HG03066 (cell line): ENCODE results near the gene KCNH3.
"Not testable (repeated sequence)": the region's sequence is repeated elsewhere in the genome, so short reads cannot be mapped to it uniquely, and the experiment has no call there.

Experiments used
- ATAC-seq: cut with Tn5 transposase; IDR thresholded peaks from one replicate; pipeline ENCODE4 v1.9.1; 2021; ENCODE audit warnings: low read depth; ENCODE audit not compliant: unreplicated experiment

KCNH3 gene

DNA sequence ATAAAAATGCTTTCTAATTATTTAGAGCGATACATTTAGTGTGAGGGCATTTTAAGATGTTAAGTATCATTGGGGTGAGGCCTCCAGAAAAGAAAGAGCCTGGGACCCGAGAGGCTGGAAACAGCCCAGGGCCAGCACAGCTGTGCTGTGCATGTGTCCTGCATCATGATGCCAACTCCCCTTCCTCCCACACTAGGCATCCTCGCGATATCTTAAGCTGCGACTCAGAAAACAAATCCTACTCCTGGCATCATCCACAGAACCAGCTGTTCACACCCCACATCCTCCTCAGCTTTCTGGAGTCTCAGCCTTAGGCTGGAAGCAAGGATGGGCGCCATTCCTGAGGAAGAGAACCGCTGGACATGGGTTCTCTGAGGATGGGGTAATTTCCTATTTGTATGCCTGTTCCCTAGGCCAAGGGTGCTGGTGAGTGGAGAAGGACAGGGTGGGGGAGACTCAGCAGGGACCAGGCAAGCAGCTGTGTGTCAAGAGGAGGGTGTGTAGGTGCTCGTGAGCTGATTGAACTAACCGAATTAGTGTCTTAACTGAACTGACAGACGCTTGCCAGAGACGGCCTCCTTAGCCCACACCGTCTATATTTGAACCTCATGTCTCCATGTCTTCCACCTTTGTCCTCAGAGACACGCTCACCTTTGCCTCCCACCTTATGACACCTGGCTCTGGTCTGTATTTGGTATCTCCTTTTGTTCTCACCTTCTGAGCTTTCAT lies 44.7 kb downstream of the KCNH3 start:
- ATAC-seq, result no peak

DNA sequence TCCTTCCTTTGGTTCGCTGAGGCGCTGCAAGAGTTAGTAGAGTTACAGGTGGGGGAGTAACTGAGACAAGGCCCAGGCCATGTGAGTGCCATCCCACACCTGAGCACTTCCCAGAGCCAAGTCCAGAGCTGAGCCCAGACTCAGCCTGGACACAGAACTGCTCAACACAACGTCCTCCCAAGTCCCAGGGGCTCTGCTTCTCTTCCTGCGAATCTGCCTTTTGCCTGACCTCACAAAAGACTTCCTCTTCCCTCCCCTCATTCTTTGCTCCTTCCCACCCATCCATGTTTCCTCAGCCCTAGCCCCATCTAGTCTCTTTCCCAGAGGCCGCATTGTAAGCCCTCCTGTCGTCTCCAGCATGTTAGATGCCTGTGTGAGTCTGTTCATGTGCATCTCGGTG lies 45.8 kb downstream of the KCNH3 start:
- ATAC-seq, result no peak

DNA sequence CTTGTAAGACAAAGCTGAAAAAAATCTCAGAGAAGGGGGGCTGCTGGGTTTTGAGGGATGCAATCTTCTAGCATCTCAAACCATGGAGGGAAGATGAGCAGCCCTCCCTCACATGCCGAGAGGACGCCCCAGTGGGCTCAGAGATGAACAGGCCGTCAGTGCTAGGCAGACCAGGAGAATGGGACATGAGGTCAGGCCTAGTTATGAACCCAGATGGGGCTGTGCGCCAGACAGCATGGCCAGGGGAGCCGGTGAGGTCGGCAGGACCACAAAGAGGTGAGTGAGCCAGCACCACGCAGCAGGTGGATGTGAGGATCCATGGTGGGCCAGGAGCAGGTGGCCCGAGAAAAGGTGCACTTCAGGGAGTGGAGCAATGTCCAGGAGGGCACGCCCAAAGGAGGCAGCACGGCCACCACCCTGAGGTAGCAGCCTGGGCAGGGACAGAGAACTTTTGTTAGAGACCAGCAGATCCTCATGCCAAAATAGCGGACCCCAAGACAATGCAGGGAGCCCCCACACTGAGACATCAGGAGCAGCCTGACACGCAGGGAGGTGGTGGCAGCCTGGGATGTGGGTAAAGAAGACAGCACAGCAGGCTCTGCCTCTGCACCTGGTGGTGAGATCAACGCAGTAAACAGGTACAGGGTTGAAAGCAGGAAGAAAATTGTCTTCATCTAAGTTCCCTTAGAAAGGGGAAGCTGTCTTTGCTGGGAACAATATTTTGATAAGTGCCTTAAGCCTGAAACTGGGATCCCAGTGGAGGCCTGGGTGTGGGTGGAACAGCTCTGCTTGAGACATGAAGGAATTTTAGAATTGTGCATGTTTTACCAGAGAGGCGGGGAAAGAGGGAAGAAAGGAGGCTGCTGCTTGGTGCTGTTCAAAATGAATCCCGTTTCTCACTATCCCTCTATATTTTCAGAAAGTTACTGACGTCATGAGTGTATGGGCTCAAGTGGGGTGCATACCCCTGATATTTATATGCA lies 46.9 kb downstream of the KCNH3 start:
- ATAC-seq, result no peak

DNA sequence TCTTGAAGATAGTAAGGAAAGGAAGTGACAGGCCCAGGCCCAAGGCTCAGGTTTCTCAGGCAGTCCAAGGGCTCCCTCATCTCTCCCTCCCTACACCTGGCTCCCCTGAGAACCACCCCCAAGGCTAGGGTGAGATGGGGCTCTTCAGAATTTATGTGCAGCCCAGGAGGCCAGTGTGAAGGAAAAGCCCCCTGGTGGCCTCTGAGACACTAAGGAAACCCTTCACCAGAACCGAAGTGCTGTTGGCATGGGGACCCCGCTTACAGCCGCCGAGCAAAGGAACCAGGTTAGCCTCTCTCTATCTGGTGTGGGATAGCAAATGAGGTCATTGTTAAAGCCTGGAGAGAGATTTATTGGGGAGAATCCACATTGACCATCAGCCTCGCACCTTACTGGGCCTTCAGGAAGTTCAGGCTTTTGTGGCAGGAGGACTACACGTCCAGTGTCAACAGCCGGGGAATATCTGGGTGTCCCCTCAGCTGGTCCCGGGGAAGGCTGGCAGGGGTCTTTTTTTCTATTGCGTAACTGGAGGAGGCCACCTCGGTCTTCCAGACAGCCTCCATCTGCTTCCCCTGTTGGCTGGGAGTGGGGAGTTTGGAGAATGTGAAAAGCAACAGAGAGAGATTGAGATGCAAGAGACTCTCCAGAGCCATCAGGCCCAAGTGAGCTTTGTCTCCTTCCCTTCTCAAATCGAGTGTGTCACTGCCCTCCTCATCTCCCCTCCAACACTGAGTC lies 48.5 kb downstream of the KCNH3 start:
- no peak for ATAC-seq

DNA sequence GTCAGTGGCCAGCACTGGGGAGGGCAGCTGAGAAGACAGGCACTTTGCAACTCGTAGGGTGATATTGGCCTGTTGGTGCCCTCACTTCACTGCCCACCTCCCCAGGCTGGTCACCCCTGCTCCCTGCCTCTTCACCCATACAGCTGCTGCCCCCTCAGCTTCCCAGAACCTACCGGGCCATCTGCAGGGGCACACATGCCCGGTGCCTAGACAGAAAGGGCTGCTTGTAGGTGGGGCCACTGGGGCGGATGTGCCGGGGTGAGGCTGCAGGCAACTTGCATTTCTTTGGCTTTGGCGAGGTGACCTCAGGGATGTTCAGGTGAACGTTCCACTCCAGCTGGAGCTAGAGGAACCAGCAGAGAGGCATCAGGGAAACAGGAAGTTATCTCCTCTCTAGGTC lies 49.5 kb downstream of the KCNH3 start:
- ATAC-seq, result no peak

DNA sequence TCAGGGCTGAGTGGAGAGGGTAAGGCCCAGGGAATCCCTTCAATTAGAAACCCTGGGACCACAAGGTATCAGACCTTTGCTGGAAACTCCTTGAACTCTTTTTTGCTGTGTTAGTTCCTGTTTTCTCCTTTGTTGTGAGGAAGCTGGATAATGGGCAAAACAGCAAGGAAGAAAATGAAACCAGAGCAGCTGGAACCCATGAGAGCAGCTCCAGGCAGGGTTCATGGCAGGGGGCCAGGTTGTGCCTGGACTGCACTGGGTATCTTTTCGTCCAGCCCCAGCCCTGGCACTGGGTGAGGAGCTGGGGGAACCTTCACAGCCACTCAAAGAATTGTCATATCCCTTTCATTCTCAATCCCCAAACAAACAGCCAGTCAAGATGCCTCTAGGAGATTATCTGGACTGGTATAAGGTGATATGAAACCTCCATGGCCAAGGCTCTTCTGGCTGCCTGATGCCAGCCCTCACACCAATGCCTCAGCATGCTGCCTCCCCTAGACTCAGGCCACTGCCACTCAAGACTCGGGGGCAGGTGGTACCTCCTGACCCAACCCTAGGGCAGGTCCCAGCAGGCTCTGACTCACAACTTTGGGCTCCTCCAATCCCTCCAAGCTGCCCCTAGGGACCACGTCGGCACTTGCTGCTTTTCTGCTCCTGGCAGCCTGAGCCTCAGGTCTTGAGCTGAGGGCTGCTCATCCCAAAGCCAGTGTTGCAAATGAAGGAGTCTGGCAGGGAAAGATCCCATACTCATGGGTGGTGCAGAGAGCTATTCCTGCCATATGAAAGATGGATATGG lies 50.1 kb downstream of the KCNH3 start:
- no peak for ATAC-seq

DNA sequence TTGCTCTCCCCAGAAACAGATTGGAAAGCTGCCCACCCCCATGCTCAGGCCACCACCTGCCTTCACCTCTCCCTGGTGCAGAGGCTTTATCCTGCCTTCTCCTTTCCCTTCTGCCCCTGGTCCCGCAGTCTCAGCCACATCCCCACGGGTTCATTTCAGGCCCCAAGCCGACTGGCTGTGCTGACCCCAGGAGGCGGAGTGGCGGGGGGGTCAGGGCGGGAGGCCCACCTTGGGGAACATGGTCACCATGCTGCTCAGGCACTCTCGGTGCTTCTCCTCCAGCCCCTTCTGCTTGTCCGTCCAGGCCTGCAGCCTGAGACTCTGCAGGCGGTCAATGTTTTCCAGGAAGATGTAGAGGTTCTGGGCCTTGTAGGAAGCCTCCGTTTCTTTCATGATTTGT lies 59.7 kb downstream of the KCNH3 start:
- no peak for ATAC-seq

DNA sequence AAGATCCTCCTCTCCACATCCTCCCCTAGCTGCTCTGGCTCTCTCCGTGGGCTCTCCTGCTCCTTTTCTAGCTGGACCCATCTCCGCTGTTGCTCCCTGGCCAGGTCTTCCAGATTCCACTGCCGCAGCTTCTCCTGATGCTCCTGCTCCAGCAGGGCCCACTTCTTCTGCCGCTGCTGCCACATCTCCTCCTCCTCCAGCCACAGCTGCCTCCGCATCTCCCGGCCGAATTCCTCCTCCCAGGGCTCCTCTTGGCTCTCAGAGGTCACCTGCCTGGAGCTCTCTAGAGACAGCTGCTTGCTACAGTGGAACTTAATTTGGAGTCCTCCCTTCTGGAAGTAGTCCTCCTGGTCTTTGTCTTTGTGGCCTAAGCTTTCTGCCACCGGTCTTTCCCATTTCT lies 61.1 kb downstream of the KCNH3 start:
- ATAC-seq, result no peak

DNA sequence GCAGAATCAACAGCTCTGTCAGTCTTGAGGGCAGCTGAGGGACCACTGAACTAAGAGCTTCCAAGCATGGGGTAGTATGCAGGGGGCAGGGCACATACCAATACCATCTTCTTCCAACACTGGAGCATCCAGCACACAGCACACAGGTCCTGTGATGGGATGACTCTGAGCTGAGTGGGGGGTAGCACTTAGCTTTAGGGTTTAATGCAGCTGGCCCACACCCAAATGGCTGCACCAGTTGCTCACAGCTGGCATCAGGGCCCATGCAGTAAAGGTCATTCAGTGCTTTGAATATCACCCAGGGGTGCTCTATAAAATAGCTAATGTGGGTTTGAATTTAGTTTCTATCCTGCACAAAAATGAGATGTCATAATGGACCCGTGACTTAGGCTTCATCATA lies 64.9 kb downstream of the KCNH3 start:
- ATAC-seq, result no peak

DNA sequence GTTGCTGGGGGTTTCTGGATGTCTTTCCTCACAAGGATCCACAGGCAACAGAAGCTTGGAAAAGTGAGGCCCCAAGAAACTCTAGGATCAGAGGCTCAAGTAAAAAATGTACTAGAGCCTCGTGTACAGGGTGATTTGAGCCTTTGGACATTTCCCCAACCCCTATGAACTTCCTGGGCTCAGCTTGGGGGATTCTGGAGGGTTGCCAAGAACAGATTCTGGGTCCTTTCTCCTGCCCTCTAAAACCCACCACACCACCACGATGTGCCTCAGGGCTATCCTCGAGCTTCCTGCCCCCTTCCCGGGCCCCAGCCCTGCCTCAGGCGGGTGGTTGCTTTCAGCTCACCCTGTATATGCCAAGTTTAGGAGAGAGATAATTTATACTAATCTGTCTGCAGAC lies 66.0 kb downstream of the KCNH3 start:
- no peak for ATAC-seq

DNA sequence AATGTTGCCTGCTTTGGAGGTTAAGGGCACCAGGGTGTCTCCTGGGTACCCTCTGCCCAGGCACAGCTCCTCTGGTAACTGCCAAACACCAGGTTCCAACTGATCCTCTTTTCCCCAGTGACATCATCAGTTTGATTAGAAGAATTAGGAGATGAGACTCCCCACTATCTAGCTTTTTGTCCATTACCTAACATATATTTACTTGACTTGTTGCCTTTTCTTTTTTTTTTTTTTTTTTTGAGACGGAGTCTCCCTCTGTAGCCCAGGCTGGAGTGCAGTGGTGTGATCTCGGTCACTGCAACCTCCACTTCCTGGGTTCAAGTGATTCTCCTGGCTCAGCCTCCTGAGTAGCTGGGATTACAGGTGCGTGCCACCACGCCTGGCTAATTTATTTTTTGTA lies 66.7 kb downstream of the KCNH3 start, which contains the start of gene FAM186B:
FAM186B (minus strand) TSS at position 101 of the 400 bp plus-strand sequence. CDS start 162 bp downstream, outside the sequence.
- ATAC-seq, result not testable (repeated sequence)
